ENCODE data around the gene P2RX4.
A peak's percentile ranks its signal among the peaks of the same experiment; 100 is the strongest.
"Not testable (repeated sequence)": the region's sequence is repeated elsewhere in the genome, so short reads cannot be mapped to it uniquely, and the experiment has no call there.

P2RX4 gene

GRCh38 chr12:121189131-121189530 lies 20.8 kb upstream of the P2RX4 start:
- peak; percentile 66 for DNase-seq

GRCh38 chr12:121189619-121190155 lies 20.2 kb upstream of the P2RX4 start:
- no peak for DNase-seq

- DNase-seq, result peak; percentile 92
Observed at GRCh38 chr12:121190523-121191031, 19.4 kb upstream of the P2RX4 start.

GRCh38 chr12:121191151-121191550 lies 18.8 kb upstream of the P2RX4 start:
- no peak for DNase-seq

- DNase-seq, result no peak
Observed at GRCh38 chr12:121196902-121197301, 13.0 kb upstream of the P2RX4 start.

GRCh38 chr12:121198949-121199348 lies 11.0 kb upstream of the P2RX4 start:
- DNase-seq, result no peak

- DNase-seq, result not testable (repeated sequence)
Observed at GRCh38 chr12:121201140-121201539, 8.8 kb upstream of the P2RX4 start.

GRCh38 chr12:121202407-121203355 lies 7.2 kb upstream of the P2RX4 start:
- DNase-seq, result no peak

- no peak for DNase-seq
Observed at GRCh38 chr12:121203482-121203881, 6.4 kb upstream of the P2RX4 start.

GRCh38 chr12:121205491-121205890 lies 4.4 kb upstream of the P2RX4 start:
- DNase-seq, result no peak

GRCh38 chr12:121208571-121208970 lies 1.4 kb upstream of the P2RX4 start:
- not testable (repeated sequence) for DNase-seq

- DNase-seq, result no peak
Observed at GRCh38 chr12:121209221-121209620, 708 bp upstream of the P2RX4 start.

GRCh38 chr12:121212875-121213274 lies 2.9 kb downstream of the P2RX4 start:
- DNase-seq, result no peak

GRCh38 chr12:121214166-121214777 lies 4.3 kb downstream of the P2RX4 start:
- DNase-seq, result peak; percentile 25

GRCh38 chr12:121214855-121215745 lies 5.2 kb downstream of the P2RX4 start:
- peak; percentile 92 for DNase-seq

- DNase-seq, result no peak
Observed at GRCh38 chr12:121216102-121216501, 6.2 kb downstream of the P2RX4 start.

- no peak for DNase-seq
Observed at GRCh38 chr12:121217063-121217462, 7.1 kb downstream of the P2RX4 start.

- no peak for DNase-seq
Observed at GRCh38 chr12:121217761-121218160, 7.8 kb downstream of the P2RX4 start.

GRCh38 chr12:121218588-121219352 lies 8.8 kb downstream of the P2RX4 start:
- no peak for DNase-seq

GRCh38 chr12:121219353-121219986 lies 9.5 kb downstream of the P2RX4 start:
- no peak for DNase-seq

- no peak for DNase-seq
Observed at GRCh38 chr12:121222847-121223246, 12.9 kb downstream of the P2RX4 start.
